B cell (primary cell): Measurements from ENCODE around the gene PRKACG. TPM values are rescaled to one million over a fixed set of nuclear protein-coding genes. Genes with fewer than 3 reads are reported as not detected.

Experiments
- ATAC-seq: fragments of 200-7000 bp; cut with Tn5 transposase; one replicate; pipeline ENCODE4 v1.10.0; 2021; ENCODE audit warnings: low read depth, mild to moderate bottlenecking, moderate number of reproducible peaks, moderate library complexity
- CTCF ChIA-PET: fragments of 350-600 bp; sonication (Branson Sonifier 250); formaldehyde crosslinking; loops from one replicate; lab custom pipeline; 2021; ENCODE audit warnings: antibody characterized with exemption, inconsistent platforms; lab: Charles Lee
- POLR2A ChIA-PET: fragments of 350-600 bp; sonication (Branson Sonifier 250); formaldehyde crosslinking; loops from one replicate; lab custom pipeline; 2021; ENCODE audit warnings: antibody characterized with exemption; lab: Charles Lee
- DNase-seq: peaks from one replicate; pipeline ENCODE4 v3.0.0; 2013
- H2AFZ ChIP-seq: 2 replicates; pipeline ENCODE4 v1.6.1; 2012; ENCODE audit warnings: mild to moderate bottlenecking, low read depth, low read length; ENCODE audit not compliant: insufficient read depth, poor library complexity, severe bottlenecking
- H3K27ac ChIP-seq, 2 donors: 1 replicate in 1 of 2; 2 replicates in 1 of 2; pipeline ENCODE4 v1.5.1; 2012 to 2013; ENCODE audit warnings: low read length in 2 of 2, mild to moderate bottlenecking in 2 of 2, moderate library complexity in 1 of 2
- H3K27me3 ChIP-seq, 4 experiments: fragments of 200-600 bp in 1 of 4; sonication (generic) in 1 of 4; replicated peaks in 1 of 4; 1 replicate in 2 of 4; 2 replicates in 2 of 4; pipeline versions ENCODE4 v1.6.1 to v1.7.0; 2013 to 2016; ENCODE audit warnings: low read length in 3 of 4, mild to moderate bottlenecking in 2 of 4, mixed read lengths in 1 of 4, moderate library complexity in 1 of 4; ENCODE audit not compliant: insufficient read depth in 4 of 4, control insufficient read depth in 3 of 4; ENCODE audit errors: control extremely low read depth in 1 of 4
- H3K36me3 ChIP-seq, 2 experiments: replicated peaks in 1 of 2; 1 replicate in 1 of 2; 2 replicates in 1 of 2; pipeline versions ENCODE4 v1.6.1 to v1.7.1; 2013; ENCODE audit warnings: low read length in 1 of 2; ENCODE audit not compliant: insufficient read depth in 2 of 2, control insufficient read depth in 1 of 2; ENCODE audit errors: control extremely low read depth in 1 of 2, extremely low read depth in 1 of 2
- H3K4me1 ChIP-seq, 2 donors: fragments of 200-600 bp in 1 of 2; sonication (generic) in 1 of 2; 1 replicate in 1 of 2; 2 replicates in 1 of 2; pipeline versions ENCODE4 v1.5.1 to v1.6.1; 2013 to 2017; ENCODE audit warnings: low read length in 2 of 2; ENCODE audit not compliant: control insufficient read depth in 2 of 2, insufficient read depth in 2 of 2
- H3K4me2 ChIP-seq: replicated peaks from 2 replicates; pipeline ENCODE3; 2012; ENCODE audit warnings: mild to moderate bottlenecking, low read depth, low read length; ENCODE audit not compliant: poor library complexity, severe bottlenecking
- H3K4me3 ChIP-seq, 5 experiments: fragments of 200-600 bp in 1 of 5; sonication (generic) in 1 of 5; 1 replicate in 3 of 5; 2 replicates in 2 of 5; pipeline versions ENCODE4 v1.5.1 to v1.7.0; 2011 to 2016; ENCODE audit warnings: low read length in 4 of 5, mild to moderate bottlenecking in 4 of 5, low read depth in 2 of 5, control low read depth in 1 of 5, moderate library complexity in 1 of 5; ENCODE audit not compliant: insufficient read depth in 1 of 5; ENCODE audit errors: control extremely low read depth in 1 of 5, extremely low read depth in 1 of 5
- H3K79me2 ChIP-seq: fragments of 200-600 bp; sonication (generic); one replicate; pipeline ENCODE4 v1.6.0; 2016; ENCODE audit warnings: low read length; ENCODE audit not compliant: control insufficient read depth, insufficient read depth
- H3K9ac ChIP-seq: fragments of 200-600 bp; sonication (generic); 2 replicates; pipeline ENCODE4 v1.6.1; 2017; ENCODE audit warnings: mild to moderate bottlenecking, low read length, moderate library complexity
- H3K9me3 ChIP-seq, 3 donors: one replicate each; pipeline versions ENCODE4 v1.6.1 to v1.7.1; 2013; ENCODE audit warnings: low read length in 2 of 3; ENCODE audit not compliant: control insufficient read depth in 2 of 3, insufficient read depth in 1 of 3; ENCODE audit errors: control extremely low read depth in 1 of 3
- H4K20me1 ChIP-seq: 2 replicates; pipeline ENCODE4 v1.6.0; 2012; ENCODE audit warnings: mild to moderate bottlenecking, low read length; ENCODE audit not compliant: insufficient read depth, control insufficient read depth, poor library complexity, severe bottlenecking
- H3K27ac Mint-ChIP-seq: one replicate; pipeline ENCODE4 v1.8.0; 2021; ENCODE audit warnings: mixed read lengths
- H3K27me3 Mint-ChIP-seq: one replicate; pipeline ENCODE4 v1.8.0; 2021; ENCODE audit warnings: mixed read lengths
- H3K4me1 Mint-ChIP-seq: one replicate; pipeline ENCODE4 v1.8.0; 2021; ENCODE audit warnings: mixed read lengths
- H3K4me3 Mint-ChIP-seq: one replicate; pipeline ENCODE4 v1.8.0; 2021; ENCODE audit warnings: mixed read lengths
- H3K9me3 Mint-ChIP-seq: one replicate; pipeline ENCODE4 v1.8.0; 2022; ENCODE audit warnings: mixed read lengths; ENCODE audit not compliant: insufficient read depth
- EZH2 ChIP-seq: IDR thresholded peaks from 2 replicates; pipeline ENCODE4 v1.6.1; 2012; ENCODE audit warnings: borderline replicate concordance, low read depth, mild to moderate bottlenecking, moderate library complexity, low read length; ENCODE audit not compliant: insufficient read depth, poor library complexity, severe bottlenecking
- WGBS: methylation state at CpG from one replicate; pipeline ENCODE4 v1.1.5; 2013; ENCODE audit warnings: missing lambda C conversion rate; ENCODE audit not compliant: insufficient coverage; 5-methylcytosine and 5-hydroxymethylcytosine counted together
- intact Hi-C: fragments of 100-400 bp; cut with micrococcal nuclease; formaldehyde crosslinking; loops from one replicate; pipeline ENCODE4 v1.10.0; 2022
- polyA plus RNA-seq: library from polyadenylated mRNA; depleted of rRNA; stranded (reverse); fragments of >200 nt; gene quantifications from 2 replicates; pipeline ENCODE4 v1.2.3, GENCODE V29; 2012
- total RNA-seq, 2 donors: library from RNA; stranded (reverse); fragments of 120-200 nt in 1 of 2; gene quantifications; 1 replicate in 1 of 2; 2 replicates in 1 of 2; pipeline versions ENCODE4 v1.2.3 to v1.2.4, GENCODE V29; 2013 to 2022
- TF ChIP-seq, protein P1 (sequence below): fragments of 200-600 bp; IDR thresholded peaks from one replicate; pipeline ENCODE4 v1.8.0; 2022; ENCODE audit warnings: antibody characterized with exemption, mild to moderate bottlenecking

Gene PRKACG
- total and polyA plus RNA-seq, 2 donors (not counting 1 experiment from before 2014, with no cell fraction given), result not detected

DNA sequence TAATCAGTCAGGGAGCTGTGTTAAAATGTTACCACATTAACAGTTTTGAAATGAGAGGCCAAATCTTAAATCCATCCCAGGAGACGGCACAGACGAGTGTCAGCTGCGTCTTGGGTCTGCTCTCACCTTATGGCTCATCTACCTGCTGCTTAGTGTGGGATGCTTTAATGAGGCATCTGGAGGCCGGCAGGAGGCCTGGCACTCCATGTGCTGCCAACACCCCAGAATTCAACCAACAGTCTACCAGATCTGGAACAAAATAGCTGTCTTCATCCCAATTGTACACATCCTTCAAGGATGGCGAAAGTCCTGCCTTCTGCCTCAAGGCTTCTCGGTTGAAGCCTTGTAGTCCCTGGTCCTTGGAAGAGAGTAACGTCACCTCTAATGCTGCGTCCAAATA lies 12.0 kb downstream of the PRKACG start:
- no peak overlapping the region for H3K27ac ChIP-seq
- peaks cover 4% of the 10 kb centered on the region for H4K20me1 ChIP-seq
- H3K27me3 ChIP-seq, result no peaks in the 10 kb centered on the region
- Mint-ChIP-seq H3K4me1 (peaks cover 8% of the 10 kb centered on the region), H3K27ac (no peak overlapping the region), H3K27me3 (no peaks in the 10 kb centered on the region), H3K9me3 (no peaks in the 10 kb centered on the region), H3K4me3 (no peak overlapping the region)
- TF ChIP-seq EZH2, result no peak
- TF ChIP-seq, protein P1, sequence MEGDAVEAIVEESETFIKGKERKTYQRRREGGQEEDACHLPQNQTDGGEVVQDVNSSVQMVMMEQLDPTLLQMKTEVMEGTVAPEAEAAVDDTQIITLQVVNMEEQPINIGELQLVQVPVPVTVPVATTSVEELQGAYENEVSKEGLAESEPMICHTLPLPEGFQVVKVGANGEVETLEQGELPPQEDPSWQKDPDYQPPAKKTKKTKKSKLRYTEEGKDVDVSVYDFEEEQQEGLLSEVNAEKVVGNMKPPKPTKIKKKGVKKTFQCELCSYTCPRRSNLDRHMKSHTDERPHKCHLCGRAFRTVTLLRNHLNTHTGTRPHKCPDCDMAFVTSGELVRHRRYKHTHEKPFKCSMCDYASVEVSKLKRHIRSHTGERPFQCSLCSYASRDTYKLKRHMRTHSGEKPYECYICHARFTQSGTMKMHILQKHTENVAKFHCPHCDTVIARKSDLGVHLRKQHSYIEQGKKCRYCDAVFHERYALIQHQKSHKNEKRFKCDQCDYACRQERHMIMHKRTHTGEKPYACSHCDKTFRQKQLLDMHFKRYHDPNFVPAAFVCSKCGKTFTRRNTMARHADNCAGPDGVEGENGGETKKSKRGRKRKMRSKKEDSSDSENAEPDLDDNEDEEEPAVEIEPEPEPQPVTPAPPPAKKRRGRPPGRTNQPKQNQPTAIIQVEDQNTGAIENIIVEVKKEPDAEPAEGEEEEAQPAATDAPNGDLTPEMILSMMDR, result no peak
- H3K4me3 ChIP-seq, result no peak overlapping the region
- intact Hi-C loops, result no loop called here
- no peaks in the 10 kb centered on the region for H3K79me2 ChIP-seq
- no peak overlapping the region for H3K9ac ChIP-seq
- no peaks in the 10 kb centered on the region for H3K9me3 ChIP-seq
- H3K36me3 ChIP-seq, result peaks cover 0 to 4% of the 10 kb centered on the region in 2 experiments
- no peak for DNase-seq
- no peaks in the 10 kb centered on the region for H3K4me1 ChIP-seq
- ChIA-PET CTCF (interaction anchor here (1.4 to 1.5 kb wide), 2 partner anchors 316 to 440 kb away, joined by 3 to 4 read pairs; no protein-coding TSS in a partner anchor), POLR2A (no interaction called here)
- no peak overlapping the region for H2AFZ ChIP-seq
- WGBS, result 87% methylated on average over 3 of the region's 8 CpGs
- ATAC-seq, result no peak
- H3K4me2 ChIP-seq, result no peak overlapping the region

DNA sequence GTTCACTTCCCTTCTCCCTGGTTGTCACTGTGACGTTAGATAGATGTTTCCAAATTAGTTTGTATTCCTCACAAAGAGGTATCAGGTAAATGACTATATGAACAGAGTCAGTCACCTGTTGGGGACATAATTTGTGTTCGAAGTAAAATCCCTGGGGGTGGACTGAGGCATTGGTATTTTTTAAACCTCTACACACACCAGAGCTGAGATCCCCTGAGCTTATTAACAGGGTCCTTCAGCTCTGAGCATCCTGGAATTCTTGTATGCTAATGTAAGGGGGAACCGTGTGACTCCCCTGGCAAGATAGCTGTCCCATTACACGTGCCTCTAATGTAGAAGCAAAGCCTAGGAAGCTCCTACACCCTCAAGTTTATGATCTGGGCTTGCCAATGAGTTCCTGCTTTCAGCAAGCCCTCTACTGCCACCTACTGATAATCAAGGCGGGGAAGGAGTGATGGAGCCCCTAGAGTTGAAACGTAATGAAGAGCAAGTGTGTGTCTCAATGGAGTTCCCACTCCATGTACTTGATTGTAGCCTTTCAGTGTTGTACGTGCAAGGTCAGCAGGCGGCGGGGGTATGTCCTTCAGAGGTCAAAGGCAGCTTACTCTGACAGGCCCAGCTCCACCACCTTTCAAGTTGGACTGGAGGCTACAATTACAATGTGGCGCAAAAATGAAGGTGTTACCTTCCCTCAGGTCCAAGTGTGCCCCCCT lies 14.4 kb downstream of the PRKACG start:
- H3K4me3 Mint-ChIP-seq, result no peak overlapping the region
- Histone ChIP-seq H3K36me3 (peaks cover 0 to 4% of the 10 kb centered on the region in 2 experiments), H3K4me3 (no peak overlapping the region), H3K4me1 (peaks cover 0 to 7% of the 10 kb centered on the region in 2 donors), H4K20me1 (peaks cover 4% of the 10 kb centered on the region), H3K79me2 (no peaks in the 10 kb centered on the region), H3K27ac (no peak overlapping the region), H3K9ac (no peak overlapping the region), H3K9me3 (no peaks in the 10 kb centered on the region), H3K4me2 (no peak overlapping the region), H3K27me3 (no peaks in the 10 kb centered on the region), H2AFZ (no peak overlapping the region)
- H3K9me3 Mint-ChIP-seq, result no peaks in the 10 kb centered on the region
- DNase-seq (peak; percentile 74), ATAC-seq (peak; percentile 92)
- H3K27me3 Mint-ChIP-seq, result no peaks in the 10 kb centered on the region
- TF ChIP-seq, protein P1, result peak; percentile 82
- TF ChIP-seq EZH2, result no peak
- POLR2A ChIA-PET, result no interaction called here
- WGBS, result 43% methylated on average over 6 of the region's 10 CpGs
- H3K27ac Mint-ChIP-seq, result peak overlapping the region; percentile 16
- CTCF ChIA-PET, result interaction anchor here (0.6 to 4.7 kb wide), 51 partner anchors 8 to 657 kb away, joined by 3 to 26 read pairs (median 4); partner anchors contain the start of genes FXN and PIP5K1B
- intact Hi-C loops, result loop anchor here (1.0 to 10.0 kb wide), 4 partner anchors 292 to 495 kb away; partner anchors contain the start of gene PIP5K1B
- peaks cover 21% of the 10 kb centered on the region for H3K4me1 Mint-ChIP-seq
